Measurements from ENCODE around the gene FSTL1. TPM values are rescaled to one million over a fixed set of nuclear protein-coding genes. Genes with fewer than 3 reads are reported as not detected.

FSTL1 gene
- total RNA-seq, 4 donors from 2014 or later: 311 to 1,355 (median 418) TPM

DNA sequence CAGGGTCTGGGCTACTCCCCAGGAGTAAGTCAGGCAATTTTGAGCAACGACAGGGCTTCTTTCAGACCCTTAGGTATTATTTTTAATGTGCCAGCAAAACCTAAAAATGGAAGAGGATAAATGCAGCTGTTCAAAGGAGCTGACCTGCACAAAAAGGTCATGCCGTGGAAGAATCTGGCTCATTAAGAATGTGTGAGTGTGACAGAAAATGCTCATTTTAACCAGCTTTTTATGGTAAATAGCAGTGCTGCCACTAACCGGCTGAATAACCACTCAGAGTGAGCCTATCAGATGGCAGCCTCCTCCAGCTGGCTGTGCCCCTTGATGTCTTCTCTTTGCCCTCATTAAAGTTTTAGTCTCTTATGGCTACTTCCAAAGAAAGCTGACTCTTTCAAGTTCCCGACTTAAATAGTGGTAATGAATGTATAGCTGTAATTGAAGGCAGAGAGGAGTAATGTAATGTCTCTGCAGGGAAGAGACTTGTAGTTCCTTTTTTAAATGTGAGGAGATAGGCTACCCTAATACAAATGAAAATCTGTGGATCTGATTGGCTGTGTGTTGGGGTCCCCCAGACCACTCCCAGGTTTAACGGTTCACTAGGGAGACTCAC lies 9.5 kb upstream of the FSTL1 start:
- intact Hi-C loops (cut with DNase I; ENCODE audit: low total_unique reads): no loop called here
- Histone ChIP-seq H3K4me1 (no peaks in the 10 kb centered on the region), H3K27ac (no peak overlapping the region), H3K4me3 (no peak overlapping the region), H3K36me3 (no peaks in the 10 kb centered on the region), H3K9me3 (no peaks in the 10 kb centered on the region), H3K27me3 (no peaks in the 10 kb centered on the region)
- no peak for TF ChIP-seq POLR2A (IDR thresholded peaks at IDR 0.05)
- TF ChIP-seq, protein P1, sequence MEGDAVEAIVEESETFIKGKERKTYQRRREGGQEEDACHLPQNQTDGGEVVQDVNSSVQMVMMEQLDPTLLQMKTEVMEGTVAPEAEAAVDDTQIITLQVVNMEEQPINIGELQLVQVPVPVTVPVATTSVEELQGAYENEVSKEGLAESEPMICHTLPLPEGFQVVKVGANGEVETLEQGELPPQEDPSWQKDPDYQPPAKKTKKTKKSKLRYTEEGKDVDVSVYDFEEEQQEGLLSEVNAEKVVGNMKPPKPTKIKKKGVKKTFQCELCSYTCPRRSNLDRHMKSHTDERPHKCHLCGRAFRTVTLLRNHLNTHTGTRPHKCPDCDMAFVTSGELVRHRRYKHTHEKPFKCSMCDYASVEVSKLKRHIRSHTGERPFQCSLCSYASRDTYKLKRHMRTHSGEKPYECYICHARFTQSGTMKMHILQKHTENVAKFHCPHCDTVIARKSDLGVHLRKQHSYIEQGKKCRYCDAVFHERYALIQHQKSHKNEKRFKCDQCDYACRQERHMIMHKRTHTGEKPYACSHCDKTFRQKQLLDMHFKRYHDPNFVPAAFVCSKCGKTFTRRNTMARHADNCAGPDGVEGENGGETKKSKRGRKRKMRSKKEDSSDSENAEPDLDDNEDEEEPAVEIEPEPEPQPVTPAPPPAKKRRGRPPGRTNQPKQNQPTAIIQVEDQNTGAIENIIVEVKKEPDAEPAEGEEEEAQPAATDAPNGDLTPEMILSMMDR (IDR thresholded peaks at IDR 0.05): no peak
- no peak for DNase-seq

DNA sequence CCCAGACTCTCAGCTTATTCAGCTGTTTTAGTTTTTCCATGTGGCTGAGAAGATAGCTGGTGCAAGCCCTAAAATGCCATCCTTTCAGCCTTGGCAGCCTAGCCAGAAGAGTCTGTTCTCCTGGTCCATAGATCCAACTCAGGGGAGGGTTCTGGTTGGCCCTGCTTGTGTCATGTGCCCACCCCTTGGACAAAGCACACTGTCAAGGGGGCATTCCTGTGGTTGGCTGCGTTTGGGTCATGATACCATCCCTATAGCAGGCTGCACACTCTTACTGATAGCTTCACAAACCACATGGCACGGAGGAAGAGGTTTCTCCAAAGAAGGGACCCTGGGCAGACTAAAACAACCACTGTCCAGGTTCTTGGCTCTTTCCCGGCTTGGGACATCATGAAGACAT lies 8.4 kb upstream of the FSTL1 start:
- no peak for DNase-seq
- H3K27me3 ChIP-seq: no peaks in the 10 kb centered on the region
- H3K9me3 ChIP-seq: no peaks in the 10 kb centered on the region
- intact Hi-C loops (cut with DNase I; ENCODE audit: low total_unique reads): no loop called here
- TF ChIP-seq, protein P1 (IDR thresholded peaks at IDR 0.05): no peak
- TF ChIP-seq POLR2A (IDR thresholded peaks at IDR 0.05): no peak
- H3K36me3 ChIP-seq: no peaks in the 10 kb centered on the region
- no peaks in the 10 kb centered on the region for H3K4me1 ChIP-seq
- no peak overlapping the region for H3K27ac ChIP-seq
- H3K4me3 ChIP-seq: no peak overlapping the region

DNA sequence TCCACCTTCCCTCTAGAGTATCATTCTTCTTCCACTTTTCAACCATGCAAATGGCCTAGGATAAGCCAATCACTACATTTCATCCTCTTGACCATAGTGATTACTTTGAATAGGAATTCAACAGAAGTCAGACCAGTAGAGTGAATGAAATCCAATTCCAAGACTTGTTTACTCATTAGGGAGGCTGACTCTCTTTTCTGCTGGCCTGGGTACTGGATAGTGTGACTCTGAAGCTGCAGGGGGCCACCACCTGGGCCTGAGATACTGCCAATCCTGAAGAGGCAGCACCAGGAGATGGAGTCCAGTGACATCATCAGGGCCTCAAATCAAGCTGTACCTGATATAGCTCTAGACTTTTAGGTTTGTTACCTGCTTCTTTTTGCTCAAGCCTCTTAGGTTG lies 7.0 kb upstream of the FSTL1 start:
- Histone ChIP-seq H3K27ac (no peak overlapping the region), H3K36me3 (no peaks in the 10 kb centered on the region), H3K27me3 (no peaks in the 10 kb centered on the region), H3K9me3 (no peaks in the 10 kb centered on the region), H3K4me3 (no peak overlapping the region), H3K4me1 (no peaks in the 10 kb centered on the region)
- intact Hi-C loops (cut with DNase I; ENCODE audit: low total_unique reads): no loop called here
- DNase-seq: no peak
- TF ChIP-seq POLR2A (IDR thresholded peaks at IDR 0.05): no peak
- TF ChIP-seq, protein P1 (IDR thresholded peaks at IDR 0.05): no peak

DNA sequence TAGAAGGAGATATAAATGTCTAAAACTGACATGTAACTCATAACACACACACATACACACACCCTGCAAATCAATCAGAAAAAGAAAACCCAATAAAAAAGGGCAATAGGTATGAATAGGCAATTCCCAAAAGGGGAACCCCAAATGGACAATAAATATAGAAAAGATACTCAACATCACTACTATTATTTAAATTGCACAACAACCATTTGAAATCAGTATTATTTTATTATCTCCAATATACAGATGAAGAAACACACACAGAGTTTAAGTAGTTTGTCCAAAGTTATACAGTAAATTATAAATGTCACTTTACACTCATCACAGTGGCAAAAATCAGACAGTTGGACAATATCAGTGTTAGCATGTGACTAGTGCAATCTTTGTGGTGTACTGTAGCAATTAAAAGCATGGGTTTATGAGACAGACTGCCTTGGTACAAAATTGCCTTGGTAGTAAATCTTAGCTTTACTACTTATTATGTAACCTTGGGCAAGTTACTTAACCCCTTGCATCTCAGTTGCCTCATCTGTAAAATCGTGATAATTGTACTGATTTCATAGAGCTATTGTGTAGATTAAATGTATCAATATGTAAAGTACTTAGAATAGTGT lies 3.4 kb upstream of the FSTL1 start:
- no peak overlapping the region for H3K27ac ChIP-seq
- DNase-seq: no peak
- H3K9me3 ChIP-seq: no peaks in the 10 kb centered on the region
- no peak overlapping the region for H3K4me3 ChIP-seq
- intact Hi-C loops (cut with DNase I; ENCODE audit: low total_unique reads): no loop called here
- TF ChIP-seq, protein P1 (IDR thresholded peaks at IDR 0.05): no peak
- H3K36me3 ChIP-seq: no peaks in the 10 kb centered on the region
- H3K27me3 ChIP-seq: no peaks in the 10 kb centered on the region
- H3K4me1 ChIP-seq: no peaks in the 10 kb centered on the region

DNA sequence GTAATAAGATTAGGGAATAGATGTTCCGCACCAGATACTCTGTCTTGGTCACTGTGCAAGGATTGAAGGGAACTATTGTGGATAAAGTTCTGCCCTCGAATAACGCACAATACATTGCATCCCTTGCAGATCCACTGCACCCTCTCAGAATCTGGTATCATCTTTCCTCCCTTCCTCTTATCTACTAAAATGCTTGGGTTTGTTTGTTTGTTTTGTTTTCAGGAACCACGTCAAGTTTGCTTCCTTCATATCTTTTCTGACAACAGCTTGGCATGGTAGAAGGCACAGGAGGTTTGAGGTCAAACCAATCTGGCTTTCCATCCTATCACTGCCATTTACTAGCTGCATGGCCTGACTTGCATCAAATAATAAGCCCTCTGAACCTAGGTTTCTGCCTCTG lies 2.0 kb upstream of the FSTL1 start:
- no peak overlapping the region for H3K4me3 ChIP-seq
- no peak for DNase-seq
- intact Hi-C loops (cut with DNase I; ENCODE audit: low total_unique reads): no loop called here
- H3K36me3 ChIP-seq: no peaks in the 10 kb centered on the region
- peaks cover 0 to 4% of the 10 kb centered on the region in 2 donors for H3K4me1 ChIP-seq
- no peak for TF ChIP-seq POLR2A (IDR thresholded peaks at IDR 0.05)
- H3K9me3 ChIP-seq: no peaks in the 10 kb centered on the region
- no peak overlapping the region for H3K27ac ChIP-seq
- no peaks in the 10 kb centered on the region for H3K27me3 ChIP-seq

All from uterus (tissue), 4 donors.